ENCODE measurements around the gene LDAH. TPM values are rescaled to one million over a fixed set of nuclear protein-coding genes. Genes with fewer than 3 reads are reported as not detected.

LDAH gene
- total RNA-seq, 2 donors from 2014 or later, result 3.5 to 6.0 TPM

- H3K9me3 ChIP-seq, result no peaks in the 10 kb centered on the region
- H3K27me3 ChIP-seq, result no peaks in the 10 kb centered on the region
- H3K4me1 ChIP-seq, result peaks cover 0 to 40% of the 10 kb centered on the region in 2 donors
- TF ChIP-seq CTCF (IDR thresholded peaks at IDR 0.05), result no peak
- peak overlapping the region; percentile 90 to 93 for H3K27ac ChIP-seq
- peaks cover 12% of the 10 kb centered on the region for H3K36me3 ChIP-seq
- peak overlapping the region in 1 of 2 donors; percentile 84 for H3K4me3 ChIP-seq
- DNase-seq (ENCODE audit: low spot score), result no peak
Measured at GRCh38 chr2:20649576-20649975, 173.3 kb downstream of the LDAH start.

GRCh38 chr2:20648831-20649230 is 174.1 kb downstream of the LDAH start:
- Histone ChIP-seq H3K4me3 (no peak overlapping the region), H3K27me3 (no peaks in the 10 kb centered on the region), H3K4me1 (peaks cover 0 to 40% of the 10 kb centered on the region in 2 donors), H3K9me3 (no peaks in the 10 kb centered on the region), H3K36me3 (peaks cover 20% of the 10 kb centered on the region), H3K27ac (peak overlapping the region in 1 of 2 donors; percentile 11)
- no peak for TF ChIP-seq CTCF (IDR thresholded peaks at IDR 0.05)
- DNase-seq (ENCODE audit: low spot score), result no peak

GRCh38 chr2:20648206-20648605 is 174.7 kb downstream of the LDAH start:
- Histone ChIP-seq H3K36me3 (peaks cover 26% of the 10 kb centered on the region), H3K4me3 (no peak overlapping the region), H3K27ac (no peak overlapping the region), H3K27me3 (no peaks in the 10 kb centered on the region), H3K4me1 (peaks cover 0 to 40% of the 10 kb centered on the region in 2 donors), H3K9me3 (no peaks in the 10 kb centered on the region)
- no peak for TF ChIP-seq CTCF (IDR thresholded peaks at IDR 0.05)
- no peak for DNase-seq (ENCODE audit: low spot score)

GRCh38 chr2:20647738-20648137 is 175.2 kb downstream of the LDAH start:
- no peak for DNase-seq (ENCODE audit: low spot score)
- no peaks in the 10 kb centered on the region for H3K9me3 ChIP-seq

GRCh38 chr2:20647211-20647610 is 175.7 kb downstream of the LDAH start:
- no peak for TF ChIP-seq CTCF (IDR thresholded peaks at IDR 0.05)
- H3K4me3 ChIP-seq, result no peak overlapping the region
- no peak overlapping the region for H3K27ac ChIP-seq
- H3K36me3 ChIP-seq, result peaks cover 33% of the 10 kb centered on the region
- no peaks in the 10 kb centered on the region for H3K27me3 ChIP-seq
- no peaks in the 10 kb centered on the region for H3K9me3 ChIP-seq
- H3K4me1 ChIP-seq, result peaks cover 0 to 49% of the 10 kb centered on the region in 2 donors
- DNase-seq (ENCODE audit: low spot score), result no peak

More at GRCh38 chr2:20647738-20648137, 175.2 kb downstream of the LDAH start:
- H3K27me3 ChIP-seq, result no peaks in the 10 kb centered on the region
- no peak for TF ChIP-seq CTCF (IDR thresholded peaks at IDR 0.05)
- peaks cover 0 to 44% of the 10 kb centered on the region in 2 donors for H3K4me1 ChIP-seq
- peaks cover 31% of the 10 kb centered on the region for H3K36me3 ChIP-seq
- no peak overlapping the region for H3K4me3 ChIP-seq
- H3K27ac ChIP-seq, result no peak overlapping the region

- no peak overlapping the region for H3K27ac ChIP-seq
- DNase-seq (ENCODE audit: low spot score), result no peak
- TF ChIP-seq CTCF (IDR thresholded peaks at IDR 0.05), result no peak
- peaks cover 0 to 52% of the 10 kb centered on the region in 2 donors for H3K4me1 ChIP-seq
- H3K4me3 ChIP-seq, result no peak overlapping the region
- H3K9me3 ChIP-seq, result no peaks in the 10 kb centered on the region
- H3K27me3 ChIP-seq, result no peaks in the 10 kb centered on the region
- H3K36me3 ChIP-seq, result peaks cover 37% of the 10 kb centered on the region
Measured at GRCh38 chr2:20646446-20646845, 176.5 kb downstream of the LDAH start.
